ENCODE results near the gene OTOF.
A peak's percentile ranks its signal among the peaks of the same experiment; 100 is the strongest.

Gene OTOF

GRCh38 chr2:26458365-26459042 lies 19.4 kb downstream of the OTOF start:
- TF ChIP-seq CTCF (IDR thresholded peaks at IDR 0.05; ENCODE audit: low read depth, low read length), result no peak
- no peak overlapping the region for H3K4me3 ChIP-seq (ENCODE audit: low read depth, low read length)
- no peak for DNase-seq (ENCODE audit: low read depth, low spot score)
- in situ Hi-C loops (cut with HindIII; ENCODE audit: low sequenced_read_pairs), result no loop called here

- in situ Hi-C loops (cut with HindIII; ENCODE audit: low sequenced_read_pairs), result no loop called here
These were observed 20.1 kb downstream of the OTOF start for GRCh38 chr2:26457695-26458364.

GRCh38 chr2:26457251-26457666 lies 20.7 kb downstream of the OTOF start:
- in situ Hi-C loops (cut with HindIII; ENCODE audit: low sequenced_read_pairs), result no loop called here
- DNase-seq (ENCODE audit: low read depth, low spot score), result no peak
- no peak for TF ChIP-seq CTCF (IDR thresholded peaks at IDR 0.05; ENCODE audit: low read depth, low read length)
- H3K4me3 ChIP-seq (ENCODE audit: low read depth, low read length), result no peak overlapping the region

More at GRCh38 chr2:26457695-26458364, 20.1 kb downstream of the OTOF start:
- DNase-seq (ENCODE audit: low read depth, low spot score), result peak; percentile 25
- TF ChIP-seq CTCF (IDR thresholded peaks at IDR 0.05; ENCODE audit: low read depth, low read length), result no peak
- H3K4me3 ChIP-seq (ENCODE audit: low read depth, low read length), result no peak overlapping the region

GRCh38 chr2:26456440-26457250 lies 21.3 kb downstream of the OTOF start:
- in situ Hi-C loops (cut with HindIII; ENCODE audit: low sequenced_read_pairs), result no loop called here
- H3K4me3 ChIP-seq (ENCODE audit: low read depth, low read length), result no peak overlapping the region
- no peak for TF ChIP-seq CTCF (IDR thresholded peaks at IDR 0.05; ENCODE audit: low read depth, low read length)
- DNase-seq (ENCODE audit: low read depth, low spot score), result no peak

- no peak for TF ChIP-seq CTCF (IDR thresholded peaks at IDR 0.05; ENCODE audit: low read depth, low read length)
- no peak for DNase-seq (ENCODE audit: low read depth, low spot score)
- in situ Hi-C loops (cut with HindIII; ENCODE audit: low sequenced_read_pairs), result no loop called here
- no peak overlapping the region for H3K4me3 ChIP-seq (ENCODE audit: low read depth, low read length)
These were observed 22.1 kb downstream of the OTOF start for GRCh38 chr2:26455670-26456439.
